CD4-positive, alpha-beta T cell (primary cell): Measurements from ENCODE around the gene HMG20A. TPM values are rescaled to one million over a fixed set of nuclear protein-coding genes. Genes with fewer than 3 reads are reported as not detected.

Experiments used
- ATAC-seq: fragments of 200-7000 bp; cut with Tn5 transposase; one replicate; pipeline ENCODE4 v1.10.0; 2022; ENCODE audit warnings: mild to moderate bottlenecking; ENCODE audit not compliant: poor library complexity
- CTCF ChIA-PET: fragments of 350-600 bp; sonication (Branson Sonifier 250); formaldehyde crosslinking; loops from one replicate; lab custom pipeline; 2021; ENCODE audit warnings: antibody characterized with exemption, inconsistent platforms; lab: Charles Lee
- POLR2A ChIA-PET: fragments of 350-600 bp; sonication (Branson Sonifier 250); formaldehyde crosslinking; loops from one replicate; lab custom pipeline; 2021; ENCODE audit warnings: antibody characterized with exemption, inconsistent platforms; lab: Charles Lee
- DNase-seq, 14 experiments: peaks; one replicate each; pipeline ENCODE4 v3.0.0-alpha.2; 2013 to 2020; ENCODE audit warnings: mixed read lengths in 2 of 14
- H3K27ac ChIP-seq, 2 donors: one replicate each; pipeline versions ENCODE4 v1.5.1 to v1.7.0; 2013; ENCODE audit warnings: low read length in 2 of 2, low read depth in 1 of 2, mild to moderate bottlenecking in 1 of 2
- H3K27me3 ChIP-seq, 2 experiments: 1 replicate in 1 of 2; 2 replicates in 1 of 2; pipeline versions ENCODE4 v1.6.1 to v1.7.0; 2013; ENCODE audit warnings: low read length in 2 of 2, control low read depth in 1 of 2, mild to moderate bottlenecking in 1 of 2, moderate library complexity in 1 of 2; ENCODE audit not compliant: insufficient read depth in 2 of 2, control insufficient read depth in 1 of 2
- H3K36me3 ChIP-seq: one replicate; pipeline ENCODE4 v1.6.1; 2013; ENCODE audit warnings: low read length, control low read depth; ENCODE audit not compliant: insufficient read depth
- H3K4me1 ChIP-seq: one replicate; pipeline ENCODE4 v1.6.1; 2013; ENCODE audit warnings: low read length, control low read depth; ENCODE audit not compliant: insufficient read depth
- H3K4me3 ChIP-seq: one replicate; pipeline ENCODE4 v1.5.1; 2013; ENCODE audit warnings: mild to moderate bottlenecking, low read length, moderate library complexity
- H3K9me3 ChIP-seq, 2 experiments: 1 replicate in 1 of 2; 2 replicates in 1 of 2; pipeline versions ENCODE4 v1.6.1 to v1.7.0; 2013; ENCODE audit warnings: low read length in 2 of 2, mild to moderate bottlenecking in 2 of 2, control low read depth in 1 of 2, moderate library complexity in 1 of 2; ENCODE audit not compliant: control insufficient read depth in 1 of 2, insufficient read depth in 1 of 2
- H3K27ac Mint-ChIP-seq: one replicate; pipeline ENCODE4 v1.8.0; 2020; ENCODE audit warnings: mixed read lengths
- H3K27me3 Mint-ChIP-seq: one replicate; pipeline ENCODE4 v1.8.0; 2021; ENCODE audit warnings: mixed read lengths
- H3K36me3 Mint-ChIP-seq: one replicate; pipeline ENCODE4 v1.8.0; 2021; ENCODE audit warnings: low read depth, mixed read lengths
- H3K4me1 Mint-ChIP-seq: one replicate; pipeline ENCODE4 v1.8.0; 2021; ENCODE audit warnings: low read depth, mixed read lengths
- H3K4me3 Mint-ChIP-seq: one replicate; pipeline ENCODE4 v1.8.0; 2020; ENCODE audit warnings: mild to moderate bottlenecking, mixed read lengths
- H3K9me3 Mint-ChIP-seq: one replicate; pipeline ENCODE4 v1.8.0; 2020; ENCODE audit warnings: mixed read lengths
- intact Hi-C, 2 experiments: fragments of 100-400 bp; cut with DNase I in 1 of 2; cut with micrococcal nuclease in 1 of 2; formaldehyde crosslinking; loops; one replicate each; pipeline versions ENCODE4 v1.15.1 to v1.9.0; 2023 to 2025; cut with DNase I, micrococcal nuclease
- total RNA-seq, 174 experiments: library from RNA in 2 of 174; stranded (reverse) in 2 of 174; gene quantifications; one replicate each; pipeline ENCODE4 v1.2.3 and lab custom pipeline; 2021 to 2026
- TF ChIP-seq, protein P1 (sequence below): fragments of 200-600 bp; IDR thresholded peaks from one replicate; pipeline ENCODE4 v1.8.0; 2022; ENCODE audit warnings: antibody characterized with exemption, mild to moderate bottlenecking

The HMG20A gene
- total RNA-seq, 2 experiments from 2014 or later = 16.2 to 20.0 TPM

DNA sequence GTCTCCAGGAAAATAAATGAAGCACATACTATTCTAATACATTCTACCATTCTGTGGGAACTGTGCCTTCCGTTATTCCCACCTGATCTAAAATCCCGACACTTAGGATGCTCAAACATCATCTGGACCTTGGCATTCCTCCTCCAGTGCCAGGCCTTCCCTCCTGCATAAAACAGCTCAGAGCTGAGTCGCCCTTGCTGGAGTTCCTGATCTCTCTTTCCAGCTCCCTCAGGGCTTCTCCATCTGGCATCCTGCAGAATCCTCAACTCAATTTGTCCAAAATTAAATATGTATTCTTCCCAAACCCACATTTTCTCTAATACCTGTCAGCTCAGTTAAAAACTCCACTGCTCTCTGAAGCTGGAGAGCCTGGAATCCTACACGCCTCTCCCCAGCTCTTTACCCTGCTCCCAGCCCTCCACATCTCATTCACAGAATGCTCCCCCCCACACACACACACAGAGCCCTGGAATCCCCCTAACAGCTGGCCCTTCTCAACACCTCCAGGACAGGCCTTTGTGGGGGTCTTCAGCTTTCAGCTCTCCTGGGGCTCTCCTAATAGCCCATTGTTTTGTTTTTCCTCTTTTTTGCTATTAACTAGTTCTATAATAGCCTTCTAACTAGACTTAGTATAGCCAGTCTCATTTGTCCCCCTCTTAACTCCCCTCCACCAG, 78.5 kb downstream of the HMG20A start:
- Histone ChIP-seq H3K9me3 (no peaks in the 10 kb centered on the region), H3K36me3 (no peaks in the 10 kb centered on the region), H3K4me3 (no peak overlapping the region), H3K27ac (no peak overlapping the region), H3K27me3 (no peaks in the 10 kb centered on the region), H3K4me1 (peaks cover 8% of the 10 kb centered on the region)
- H3K9me3 Mint-ChIP-seq = no peaks in the 10 kb centered on the region
- TF ChIP-seq, protein P1, sequence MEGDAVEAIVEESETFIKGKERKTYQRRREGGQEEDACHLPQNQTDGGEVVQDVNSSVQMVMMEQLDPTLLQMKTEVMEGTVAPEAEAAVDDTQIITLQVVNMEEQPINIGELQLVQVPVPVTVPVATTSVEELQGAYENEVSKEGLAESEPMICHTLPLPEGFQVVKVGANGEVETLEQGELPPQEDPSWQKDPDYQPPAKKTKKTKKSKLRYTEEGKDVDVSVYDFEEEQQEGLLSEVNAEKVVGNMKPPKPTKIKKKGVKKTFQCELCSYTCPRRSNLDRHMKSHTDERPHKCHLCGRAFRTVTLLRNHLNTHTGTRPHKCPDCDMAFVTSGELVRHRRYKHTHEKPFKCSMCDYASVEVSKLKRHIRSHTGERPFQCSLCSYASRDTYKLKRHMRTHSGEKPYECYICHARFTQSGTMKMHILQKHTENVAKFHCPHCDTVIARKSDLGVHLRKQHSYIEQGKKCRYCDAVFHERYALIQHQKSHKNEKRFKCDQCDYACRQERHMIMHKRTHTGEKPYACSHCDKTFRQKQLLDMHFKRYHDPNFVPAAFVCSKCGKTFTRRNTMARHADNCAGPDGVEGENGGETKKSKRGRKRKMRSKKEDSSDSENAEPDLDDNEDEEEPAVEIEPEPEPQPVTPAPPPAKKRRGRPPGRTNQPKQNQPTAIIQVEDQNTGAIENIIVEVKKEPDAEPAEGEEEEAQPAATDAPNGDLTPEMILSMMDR = no peak
- ChIA-PET POLR2A (no interaction called here), CTCF (interaction anchor here (4.8 kb wide), 1 partner anchor 381 kb away, joined by 25 read pairs; no protein-coding TSS in a partner anchor)
- no peaks in the 10 kb centered on the region for H3K36me3 Mint-ChIP-seq
- intact Hi-C loops = loop anchor here in 1 of 2 experiments (5.0 kb wide), 1 partner anchor 312 kb away; no protein-coding TSS in a partner anchor
- H3K4me1 Mint-ChIP-seq = peaks cover 4% of the 10 kb centered on the region
- no peak for ATAC-seq
- H3K4me3 Mint-ChIP-seq = no peak overlapping the region
- no peak overlapping the region for H3K27ac Mint-ChIP-seq
- H3K27me3 Mint-ChIP-seq = no peaks in the 10 kb centered on the region
- no peak for DNase-seq

DNA sequence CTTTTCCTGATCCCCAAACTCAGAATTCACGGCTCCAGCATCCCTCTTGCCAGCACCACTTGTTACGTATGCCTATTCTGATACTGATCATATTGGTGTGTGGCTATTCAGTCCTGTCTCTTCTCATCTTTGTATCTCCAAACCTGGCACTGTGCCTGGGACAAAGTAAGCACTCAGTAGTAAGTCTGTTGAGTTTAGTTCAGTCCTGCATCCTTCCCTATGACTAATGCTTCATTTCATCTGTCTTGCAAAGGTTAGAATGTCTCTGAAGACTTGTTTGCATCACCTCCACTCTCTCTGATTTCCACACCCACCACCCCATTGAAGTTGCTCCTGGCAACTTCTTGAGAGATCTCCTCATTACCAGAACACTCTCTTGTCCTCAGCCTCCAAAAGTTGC, 80.3 kb downstream of the HMG20A start:
- Histone ChIP-seq H3K27ac (no peak overlapping the region), H3K4me3 (no peak overlapping the region), H3K27me3 (no peaks in the 10 kb centered on the region), H3K9me3 (no peaks in the 10 kb centered on the region), H3K4me1 (peaks cover 8% of the 10 kb centered on the region), H3K36me3 (no peaks in the 10 kb centered on the region)
- CTCF ChIA-PET = no interaction called here
- no peak for DNase-seq
- no peak overlapping the region for H3K27ac Mint-ChIP-seq
- no peaks in the 10 kb centered on the region for H3K9me3 Mint-ChIP-seq
- POLR2A ChIA-PET = no interaction called here
- intact Hi-C loops = no loop called here
- no peaks in the 10 kb centered on the region for H3K36me3 Mint-ChIP-seq
- no peaks in the 10 kb centered on the region for H3K27me3 Mint-ChIP-seq
- no peak for ATAC-seq
- TF ChIP-seq, protein P1 = no peak
- H3K4me1 Mint-ChIP-seq = no peaks in the 10 kb centered on the region
- no peak overlapping the region for H3K4me3 Mint-ChIP-seq

DNA sequence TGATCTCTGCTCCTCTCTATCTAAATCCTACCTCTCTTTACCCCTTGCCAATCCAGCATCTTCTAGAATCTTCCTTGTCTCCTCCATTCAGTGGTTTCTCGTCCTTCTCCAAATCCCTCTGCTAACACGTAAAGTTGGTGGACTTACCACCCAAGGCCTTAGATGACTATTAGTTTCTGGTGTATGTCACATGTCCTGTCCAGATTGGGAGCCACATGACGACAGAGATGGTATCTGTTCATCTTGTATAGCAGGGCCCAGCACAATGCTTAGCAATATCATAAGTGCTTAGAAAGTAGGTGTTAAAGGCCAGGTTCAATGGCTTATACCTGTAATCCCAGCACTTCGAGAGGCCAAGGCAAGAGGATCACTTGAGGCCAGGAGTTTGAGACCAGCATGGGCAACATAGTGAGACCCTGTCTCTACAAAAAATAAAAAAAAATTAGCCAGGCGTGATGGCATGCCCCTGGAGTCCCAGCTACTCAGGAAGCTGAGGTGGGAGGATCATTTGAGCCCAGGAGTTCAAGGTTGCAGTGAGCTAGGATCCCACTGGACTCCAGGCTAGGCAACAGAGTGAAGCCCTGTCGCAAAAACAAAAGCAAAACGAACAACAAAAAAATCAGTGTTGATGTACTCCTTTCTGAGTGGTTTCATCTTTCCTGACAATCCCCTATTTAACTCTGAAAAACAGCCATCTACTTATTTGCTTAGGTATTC, 81.8 kb downstream of the HMG20A start:
- Mint-ChIP-seq H3K4me3 (no peak overlapping the region), H3K27ac (no peak overlapping the region), H3K36me3 (no peaks in the 10 kb centered on the region), H3K27me3 (no peaks in the 10 kb centered on the region), H3K4me1 (no peaks in the 10 kb centered on the region), H3K9me3 (no peaks in the 10 kb centered on the region)
- no peaks in the 10 kb centered on the region for H3K9me3 ChIP-seq
- intact Hi-C loops = no loop called here
- no peaks in the 10 kb centered on the region for H3K27me3 ChIP-seq
- TF ChIP-seq, protein P1 = no peak
- CTCF ChIA-PET = no interaction called here
- no peaks in the 10 kb centered on the region for H3K4me1 ChIP-seq
- DNase-seq (no peak), ATAC-seq (no peak)
- H3K27ac ChIP-seq = no peak overlapping the region
- no peaks in the 10 kb centered on the region for H3K36me3 ChIP-seq
- no peak overlapping the region for H3K4me3 ChIP-seq
- POLR2A ChIA-PET = interaction anchor here (0.8 kb wide), 1 partner anchor 556 kb away, joined by 3 read pairs; no protein-coding TSS in a partner anchor
